ENCODE results near the gene TFAP2E.

DNA sequence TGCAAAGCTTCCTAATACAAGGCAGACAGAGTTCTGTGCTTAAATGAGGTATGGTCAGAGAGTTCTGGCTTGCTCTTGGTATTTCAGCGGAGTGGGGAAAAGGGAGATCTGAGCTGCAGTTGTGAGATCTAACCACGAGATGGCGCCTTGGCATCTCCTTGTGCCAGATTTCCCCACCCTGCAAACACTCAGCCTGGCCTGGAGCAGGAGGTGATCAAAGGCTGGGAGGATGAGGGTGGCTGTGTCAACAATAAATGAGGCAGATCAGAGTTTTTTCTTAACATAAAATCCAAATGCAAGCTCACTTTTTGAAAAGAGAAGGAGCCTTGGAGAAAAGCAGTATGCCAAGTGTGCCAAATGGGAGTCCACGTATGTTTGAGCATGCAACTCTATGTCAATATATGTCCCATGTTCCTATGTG, 4.1 kb upstream of the TFAP2E start:
- TF ChIP-seq, protein P1, sequence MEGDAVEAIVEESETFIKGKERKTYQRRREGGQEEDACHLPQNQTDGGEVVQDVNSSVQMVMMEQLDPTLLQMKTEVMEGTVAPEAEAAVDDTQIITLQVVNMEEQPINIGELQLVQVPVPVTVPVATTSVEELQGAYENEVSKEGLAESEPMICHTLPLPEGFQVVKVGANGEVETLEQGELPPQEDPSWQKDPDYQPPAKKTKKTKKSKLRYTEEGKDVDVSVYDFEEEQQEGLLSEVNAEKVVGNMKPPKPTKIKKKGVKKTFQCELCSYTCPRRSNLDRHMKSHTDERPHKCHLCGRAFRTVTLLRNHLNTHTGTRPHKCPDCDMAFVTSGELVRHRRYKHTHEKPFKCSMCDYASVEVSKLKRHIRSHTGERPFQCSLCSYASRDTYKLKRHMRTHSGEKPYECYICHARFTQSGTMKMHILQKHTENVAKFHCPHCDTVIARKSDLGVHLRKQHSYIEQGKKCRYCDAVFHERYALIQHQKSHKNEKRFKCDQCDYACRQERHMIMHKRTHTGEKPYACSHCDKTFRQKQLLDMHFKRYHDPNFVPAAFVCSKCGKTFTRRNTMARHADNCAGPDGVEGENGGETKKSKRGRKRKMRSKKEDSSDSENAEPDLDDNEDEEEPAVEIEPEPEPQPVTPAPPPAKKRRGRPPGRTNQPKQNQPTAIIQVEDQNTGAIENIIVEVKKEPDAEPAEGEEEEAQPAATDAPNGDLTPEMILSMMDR (IDR thresholded peaks at IDR 0.05): peak; percentile 74 to 90 (median 86)
- no peak for TF ChIP-seq POLR2A (IDR thresholded peaks at IDR 0.05)
